ENCODE data around the gene SEMA3D.

The SEMA3D gene

DNA sequence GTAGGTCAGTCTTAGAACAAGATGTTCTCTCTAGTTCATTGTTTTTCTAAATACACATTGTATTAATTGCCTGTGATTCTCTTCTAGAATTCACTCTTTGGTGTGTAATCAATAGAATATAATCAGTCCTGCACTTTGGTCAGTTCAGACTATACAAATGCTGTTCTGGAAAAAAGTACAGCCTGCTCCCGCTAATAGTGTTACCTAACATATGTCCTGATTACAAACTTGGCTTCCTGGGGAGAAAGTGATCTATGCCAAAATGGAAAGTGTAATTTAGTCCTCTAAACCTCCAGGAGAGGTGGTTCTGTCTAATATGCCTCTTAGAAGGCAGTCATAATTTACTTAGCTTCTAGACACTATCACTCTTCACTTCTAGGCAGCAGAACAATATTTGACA lies 215.5 kb downstream of the SEMA3D start:
- no peak for DNase-seq

DNA sequence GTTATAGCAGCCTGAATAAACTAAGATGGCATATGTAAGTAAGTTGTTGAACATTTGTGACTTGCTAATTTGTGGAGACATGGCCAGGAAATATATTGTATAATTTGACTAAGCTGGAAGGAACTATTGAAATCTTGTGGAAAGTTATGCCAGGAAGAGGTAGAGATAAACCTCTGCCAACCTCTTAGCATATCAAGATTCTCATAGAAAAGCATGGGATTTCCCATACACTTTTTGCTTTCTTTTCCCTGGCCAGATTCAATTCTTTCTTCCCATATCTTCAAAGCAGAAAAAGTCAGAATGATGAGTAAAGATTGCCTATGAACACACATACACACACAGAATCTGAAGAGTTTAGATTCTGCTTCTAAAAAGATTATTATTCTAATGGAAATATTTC lies 216.2 kb downstream of the SEMA3D start:
- DNase-seq: no peak

DNA sequence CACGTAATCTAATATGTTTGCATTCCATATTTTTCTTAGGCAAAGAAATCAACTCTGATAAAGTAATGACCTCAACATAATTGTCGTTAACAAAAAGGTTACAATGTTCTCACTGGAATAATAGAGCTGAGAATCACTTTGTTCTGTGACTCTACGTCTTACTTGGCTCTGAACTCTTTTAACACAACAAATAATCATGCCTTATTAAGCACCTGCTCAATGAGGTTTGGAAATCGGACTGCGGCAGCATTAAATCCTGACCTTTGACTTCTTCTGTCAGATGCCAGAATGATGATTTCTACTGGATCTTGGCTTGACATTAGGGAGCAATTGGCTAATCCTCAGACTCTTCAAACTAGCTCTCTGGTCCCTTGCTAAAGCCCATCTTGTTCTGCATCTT lies 233.6 kb downstream of the SEMA3D start:
- no peak for DNase-seq

DNA sequence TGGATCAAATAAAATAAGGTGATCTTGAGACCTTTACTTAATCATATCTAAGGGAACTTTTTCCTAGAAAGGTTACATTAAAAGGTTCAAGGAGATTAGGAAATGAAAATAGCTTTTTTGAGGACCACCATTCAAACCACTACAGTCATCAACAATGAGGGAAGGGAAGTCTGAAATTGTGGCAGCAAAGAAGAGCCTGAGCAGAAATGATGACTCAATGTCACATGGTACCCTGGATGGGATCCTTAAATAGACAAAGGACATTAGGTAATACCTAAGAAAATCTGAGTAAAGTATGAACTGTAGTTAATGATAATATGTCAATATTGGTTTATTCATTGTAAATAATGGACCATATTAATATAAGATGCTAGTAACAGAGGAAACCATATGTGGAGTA lies 236.0 kb downstream of the SEMA3D start:
- DNase-seq: no peak

DNA sequence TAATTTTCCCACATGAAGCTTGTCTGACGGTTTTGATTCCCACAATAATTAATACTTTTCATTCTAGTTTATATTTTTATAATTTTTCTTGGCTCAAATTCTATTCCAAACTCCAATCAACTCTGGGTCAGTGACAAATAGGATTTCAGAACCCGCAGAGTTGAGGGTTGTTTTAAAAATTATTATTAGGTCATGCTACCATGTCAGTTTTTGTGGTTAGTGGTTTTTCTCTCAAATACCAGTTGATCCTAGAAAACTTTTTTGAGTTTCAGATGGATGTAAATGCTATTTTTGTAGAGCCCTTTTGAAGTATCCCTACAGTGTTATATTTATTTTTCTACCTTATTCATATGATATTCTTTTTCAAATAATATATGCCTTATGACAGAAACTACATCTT lies 237.4 kb downstream of the SEMA3D start:
- no peak for DNase-seq

DNA sequence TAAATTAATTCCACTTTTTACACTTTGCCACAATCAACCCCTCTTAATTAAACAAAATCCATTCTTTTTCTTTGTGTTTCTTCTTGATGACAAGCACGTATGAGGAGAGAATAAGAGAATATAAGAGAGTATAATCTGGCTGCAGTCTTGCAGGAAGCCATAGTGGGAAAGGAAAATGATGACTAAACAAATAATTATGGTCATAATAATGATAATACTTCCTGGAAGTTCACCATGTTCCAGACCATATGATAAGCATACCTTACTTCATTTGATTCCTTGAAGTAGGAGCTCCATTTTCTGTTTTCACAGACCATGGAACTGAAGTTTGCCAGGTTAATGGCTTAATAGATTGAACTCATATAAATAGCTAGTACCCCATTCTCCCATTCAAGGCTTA lies 237.8 kb downstream of the SEMA3D start:
- no peak for DNase-seq

DNA sequence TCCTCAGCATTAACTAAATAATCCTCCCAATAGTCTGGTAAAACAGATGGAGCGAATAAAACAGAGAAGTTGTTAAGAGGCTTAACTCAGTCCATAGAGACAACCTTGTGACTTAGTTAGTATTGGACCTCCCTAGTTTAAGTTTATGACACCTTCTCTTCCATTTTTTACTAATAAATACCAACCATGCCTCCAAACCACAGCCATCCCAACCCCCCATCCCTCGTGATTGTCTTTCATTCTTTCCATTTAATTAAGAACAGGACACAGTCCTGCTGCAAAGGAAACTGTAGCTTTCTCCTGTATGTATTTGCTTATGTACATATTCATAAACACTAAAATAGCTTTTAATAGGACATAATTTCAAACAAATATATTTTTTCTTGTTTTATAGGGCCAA lies 238.2 kb downstream of the SEMA3D start:
- DNase-seq: no peak

DNA sequence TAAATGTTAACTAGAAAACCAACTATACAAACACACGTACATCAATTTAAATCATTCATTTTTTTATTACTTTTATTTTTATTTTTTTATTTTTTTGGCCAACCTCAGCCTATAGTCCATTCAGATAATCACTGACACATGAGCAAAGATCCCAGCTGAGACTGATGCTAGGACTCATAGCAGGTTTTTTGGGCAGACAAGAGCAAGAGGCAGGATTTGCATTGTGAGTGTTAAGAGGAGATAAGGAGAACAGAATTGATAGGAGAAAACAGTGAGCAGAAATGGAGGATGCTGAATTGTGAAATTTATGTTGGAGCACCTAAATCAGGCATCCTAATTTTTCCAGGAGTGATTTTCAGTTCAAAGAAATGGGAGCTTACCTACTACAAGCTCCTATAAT lies 240.3 kb downstream of the SEMA3D start:
- no peak for DNase-seq
